ENCODE results near the gene TPPP. TPM values are rescaled to one million over a fixed set of nuclear protein-coding genes. Genes with fewer than 3 reads are reported as not detected.
A peak's percentile ranks its signal among the peaks of the same experiment; 100 is the strongest.

Gene TPPP
- total RNA-seq, 3 donors from 2014 or later (not counting 1 experiment from before 2014, with no cell fraction given), result 0.24 to 1.3 (median 1.2) TPM

DNA sequence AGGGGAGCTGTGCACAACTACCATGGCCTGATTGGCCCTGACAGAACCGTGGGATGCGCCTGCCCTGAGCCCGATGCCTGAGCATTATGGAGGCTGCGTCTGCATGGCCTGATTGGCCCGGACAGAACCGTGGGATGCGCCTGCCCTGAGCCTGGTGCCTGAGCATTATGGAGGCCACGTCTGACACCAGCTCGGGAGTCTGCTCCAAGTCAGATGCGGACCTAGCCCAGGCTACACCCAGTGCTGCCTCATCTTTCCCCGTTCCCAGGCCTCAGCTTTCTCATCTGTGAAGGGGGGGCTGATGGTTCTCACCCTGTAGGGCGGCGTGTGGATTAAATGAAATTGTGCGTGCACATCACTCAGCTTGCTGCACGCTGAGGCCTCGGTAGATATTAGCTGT is 73.7 kb downstream of the TPPP start:
- 97% methylated on average over 16 of the region's 16 CpGs for WGBS (ENCODE audit: insufficient coverage)
- intact Hi-C loops (cut with micrococcal nuclease), result no loop called here

GRCh38 chr5:618450-618849 is 74.7 kb downstream of the TPPP start:
- peaks cover 16% of the 10 kb centered on the region for H3K36me3 ChIP-seq (ENCODE audit: control insufficient read depth, insufficient read depth, low read length)
- Mint-ChIP-seq H3K27ac (no peak overlapping the region), H3K4me1 (peaks cover 12 to 13% of the 10 kb centered on the region in 2 donors), H3K27me3 (ENCODE audit: low read depth in 2 of 2) (no peaks in the 10 kb centered on the region), H3K36me3 (no peaks in the 10 kb centered on the region), H3K9me3 (no peaks in the 10 kb centered on the region), H3K4me3 (no peak overlapping the region)
- no peak for DNase-seq
- H3K4me3 ChIP-seq (ENCODE audit: low read length), result no peak overlapping the region
- H3K9me3 ChIP-seq (ENCODE audit: control insufficient read depth, insufficient read depth, low read length), result no peaks in the 10 kb centered on the region
- H3K4me1 ChIP-seq (ENCODE audit: control insufficient read depth, insufficient read depth, low read length), result no peaks in the 10 kb centered on the region
- TF ChIP-seq CTCF (IDR thresholded peaks at IDR 0.05), result no peak
- ATAC-seq, result no peak
- no peak overlapping the region for H3K27ac ChIP-seq (ENCODE audit: low read length)
- WGBS (ENCODE audit: insufficient coverage), result 94% methylated on average over 4 of the region's 5 CpGs
- H3K27me3 ChIP-seq (ENCODE audit: control insufficient read depth, insufficient read depth, low read length), result no peaks in the 10 kb centered on the region
- intact Hi-C loops (cut with micrococcal nuclease), result no loop called here

More for the DNA sequence above, 73.7 kb downstream of the TPPP start:
- no peak for ATAC-seq
- Histone ChIP-seq H3K27me3 (ENCODE audit: control insufficient read depth, insufficient read depth, low read length) (no peaks in the 10 kb centered on the region), H3K4me3 (ENCODE audit: low read length) (no peak overlapping the region), H3K4me1 (ENCODE audit: control insufficient read depth, insufficient read depth, low read length) (no peaks in the 10 kb centered on the region), H3K27ac (ENCODE audit: low read length) (no peak overlapping the region), H3K9me3 (ENCODE audit: control insufficient read depth, insufficient read depth, low read length) (no peaks in the 10 kb centered on the region), H3K36me3 (ENCODE audit: control insufficient read depth, insufficient read depth, low read length) (peaks cover 16% of the 10 kb centered on the region)
- Mint-ChIP-seq H3K27me3 (ENCODE audit: low read depth in 2 of 2) (no peaks in the 10 kb centered on the region), H3K27ac (no peak overlapping the region), H3K9me3 (no peaks in the 10 kb centered on the region), H3K4me3 (no peak overlapping the region), H3K4me1 (peaks cover 5 to 10% of the 10 kb centered on the region in 2 donors), H3K36me3 (no peaks in the 10 kb centered on the region)
- DNase-seq, result peak in 1 of 2 donors; percentile 2
- TF ChIP-seq CTCF (IDR thresholded peaks at IDR 0.05), result no peak

DNA sequence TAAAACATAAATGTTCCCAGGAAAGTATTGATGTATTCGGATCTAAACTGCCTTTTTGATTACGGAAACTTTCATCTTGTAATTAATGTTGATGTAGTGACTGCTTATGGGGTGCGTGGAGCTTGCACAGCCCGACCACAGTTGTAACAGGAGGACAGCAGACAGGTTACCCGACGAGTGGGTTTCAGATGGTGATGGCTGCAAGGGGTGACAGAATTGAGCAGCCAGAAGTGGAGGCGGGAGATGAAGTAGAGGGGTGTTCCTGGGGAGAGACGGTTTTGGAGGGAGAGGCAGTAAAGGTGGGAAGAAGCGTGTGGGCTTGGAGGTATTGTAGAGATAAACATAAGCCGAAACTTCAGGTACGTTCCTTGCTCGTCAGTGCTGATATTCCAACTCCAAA is 75.3 kb downstream of the TPPP start:
- H3K36me3 ChIP-seq (ENCODE audit: control insufficient read depth, insufficient read depth, low read length), result peaks cover 16% of the 10 kb centered on the region
- Mint-ChIP-seq H3K9me3 (no peaks in the 10 kb centered on the region), H3K36me3 (no peaks in the 10 kb centered on the region), H3K4me3 (no peak overlapping the region), H3K27me3 (ENCODE audit: low read depth in 2 of 2) (no peaks in the 10 kb centered on the region), H3K27ac (no peak overlapping the region), H3K4me1 (peaks cover 15 to 16% of the 10 kb centered on the region in 2 donors)
- no peak overlapping the region for H3K4me3 ChIP-seq (ENCODE audit: low read length)
- H3K9me3 ChIP-seq (ENCODE audit: control insufficient read depth, insufficient read depth, low read length), result no peaks in the 10 kb centered on the region
- H3K27ac ChIP-seq (ENCODE audit: low read length), result no peak overlapping the region
- 98% methylated on average over 12 of the region's 12 CpGs for WGBS (ENCODE audit: insufficient coverage)
- H3K4me1 ChIP-seq (ENCODE audit: control insufficient read depth, insufficient read depth, low read length), result peaks cover 3% of the 10 kb centered on the region
- H3K27me3 ChIP-seq (ENCODE audit: control insufficient read depth, insufficient read depth, low read length), result no peaks in the 10 kb centered on the region
- no peak for DNase-seq
- ATAC-seq, result no peak
- TF ChIP-seq CTCF (IDR thresholded peaks at IDR 0.05), result no peak
- intact Hi-C loops (cut with micrococcal nuclease), result no loop called here

DNA sequence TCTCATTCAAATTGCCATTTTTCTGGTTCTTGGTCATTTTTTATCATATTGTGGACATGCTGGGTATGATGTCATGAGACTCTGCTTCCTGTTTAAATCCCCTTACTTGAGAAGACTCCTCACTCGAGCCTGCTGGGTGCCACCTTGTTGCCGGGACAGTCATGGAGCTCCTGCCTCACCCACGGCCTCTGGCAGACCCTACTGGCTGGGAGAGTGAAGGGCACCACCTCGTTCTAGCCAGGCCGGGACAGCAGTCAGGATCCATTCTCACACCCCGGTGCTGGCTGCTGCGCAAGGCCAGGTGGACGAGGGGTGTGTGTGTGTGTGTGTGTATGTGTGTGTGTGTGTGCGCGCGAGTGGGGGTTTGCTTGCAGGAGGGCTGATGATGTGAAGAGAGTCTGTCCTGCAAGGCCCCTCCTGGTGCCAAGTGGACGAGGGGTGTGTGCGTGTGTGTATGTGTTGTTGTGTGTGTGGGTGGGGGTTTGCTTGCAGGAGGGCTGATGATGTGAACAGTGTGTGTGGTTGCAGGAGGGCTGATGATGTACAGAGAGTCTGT is 76.6 kb downstream of the TPPP start:
- intact Hi-C loops (cut with micrococcal nuclease), result no loop called here
- Histone ChIP-seq H3K9me3 (ENCODE audit: control insufficient read depth, insufficient read depth, low read length) (no peaks in the 10 kb centered on the region), H3K4me3 (ENCODE audit: low read length) (no peak overlapping the region), H3K27ac (ENCODE audit: low read length) (no peak overlapping the region), H3K36me3 (ENCODE audit: control insufficient read depth, insufficient read depth, low read length) (peaks cover 16% of the 10 kb centered on the region), H3K27me3 (ENCODE audit: control insufficient read depth, insufficient read depth, low read length) (no peaks in the 10 kb centered on the region), H3K4me1 (ENCODE audit: control insufficient read depth, insufficient read depth, low read length) (peaks cover 10% of the 10 kb centered on the region)
- Mint-ChIP-seq H3K4me3 (no peak overlapping the region), H3K36me3 (no peaks in the 10 kb centered on the region), H3K27ac (no peak overlapping the region), H3K27me3 (ENCODE audit: low read depth in 2 of 2) (no peaks in the 10 kb centered on the region), H3K4me1 (peaks cover 20 to 22% of the 10 kb centered on the region in 2 donors), H3K9me3 (no peaks in the 10 kb centered on the region)
- TF ChIP-seq CTCF (IDR thresholded peaks at IDR 0.05), result no peak
- no peak for ATAC-seq
- DNase-seq, result no peak
- WGBS (ENCODE audit: insufficient coverage), result 83% methylated on average over 13 of the region's 13 CpGs
